HG03060 (cell line): ENCODE data around the gene FKRP.

Source experiments
- ATAC-seq: cut with Tn5 transposase; IDR thresholded peaks from one replicate; pipeline ENCODE4 v1.9.1; 2021; ENCODE audit warnings: low read depth, moderate number of reproducible peaks; ENCODE audit not compliant: unreplicated experiment

The FKRP gene

GRCh38 chr19:46718934-46719622, 26.8 kb upstream of the FKRP start:
- ATAC-seq, result no peak

GRCh38 chr19:46719629-46720502, 26.0 kb upstream of the FKRP start:
- no peak for ATAC-seq

GRCh38 chr19:46720503-46721239, 25.2 kb upstream of the FKRP start:
- ATAC-seq, result no peak

- no peak for ATAC-seq
Measured at GRCh38 chr19:46721269-46722003, 24.4 kb upstream of the FKRP start.

GRCh38 chr19:46722004-46722380, 23.9 kb upstream of the FKRP start:
- ATAC-seq, result no peak

GRCh38 chr19:46722421-46723022, 23.3 kb upstream of the FKRP start:
- no peak for ATAC-seq

- no peak for ATAC-seq
Measured at GRCh38 chr19:46723023-46723461, 22.8 kb upstream of the FKRP start.

- ATAC-seq, result no peak
Measured at GRCh38 chr19:46723471-46723870, 22.4 kb upstream of the FKRP start.

GRCh38 chr19:46724468-46724867, 21.4 kb upstream of the FKRP start:
- no peak for ATAC-seq

GRCh38 chr19:46725036-46725820, 20.6 kb upstream of the FKRP start:
- no peak for ATAC-seq

GRCh38 chr19:46725859-46726393, 19.9 kb upstream of the FKRP start:
- no peak for ATAC-seq

- ATAC-seq, result no peak
Measured at GRCh38 chr19:46726551-46726950, 19.3 kb upstream of the FKRP start.

- ATAC-seq, result no peak
Measured at GRCh38 chr19:46726971-46727501, 18.8 kb upstream of the FKRP start.

- ATAC-seq, result no peak
Measured at GRCh38 chr19:46727757-46728156, 18.1 kb upstream of the FKRP start.

- ATAC-seq, result no peak
Measured at GRCh38 chr19:46728208-46728607, 17.6 kb upstream of the FKRP start.

- no peak for ATAC-seq
Measured at GRCh38 chr19:46728693-46729339, 17.0 kb upstream of the FKRP start.

- ATAC-seq, result no peak
Measured at GRCh38 chr19:46729696-46730095, 16.2 kb upstream of the FKRP start.

GRCh38 chr19:46730187-46730586, 15.7 kb upstream of the FKRP start:
- ATAC-seq, result no peak
